Measurements from ENCODE around the gene OOEP. TPM values are rescaled to one million over a fixed set of nuclear protein-coding genes. Genes with fewer than 3 reads are reported as not detected.
"Not testable (repeated sequence)": the region's sequence is repeated elsewhere in the genome, so short reads cannot be mapped to it uniquely, and the experiment has no call there.

The OOEP gene
- polyA plus RNA-seq (ENCODE audit: insufficient read length in 4 of 4): not detected

- no peak for DNase-seq (ENCODE audit: low read depth in 4 of 4, low spot score in 3 of 4)
Observed at GRCh38 chr6:73369563-73369962, at the start of gene OOEP. Gene OOEP, minus strand, starts transcription at chr6:73369897. Its CDS starts 105 bp downstream, at chr6:73369792.

GRCh38 chr6:73418081-73418741, 48.5 kb upstream of the OOEP start:
- no peak for DNase-seq (ENCODE audit: low read depth in 4 of 4, low spot score in 3 of 4)

- DNase-seq (ENCODE audit: low read depth in 4 of 4, low spot score in 3 of 4): no peak
Observed at GRCh38 chr6:73413102-73413501, 43.4 kb upstream of the OOEP start.

- DNase-seq (ENCODE audit: low read depth in 4 of 4, low spot score in 3 of 4): no peak
Observed at GRCh38 chr6:73409395-73409794, 39.7 kb upstream of the OOEP start.

GRCh38 chr6:73400656-73401055, 31.0 kb upstream of the OOEP start:
- no peak for DNase-seq (ENCODE audit: low read depth in 4 of 4, low spot score in 3 of 4)

- DNase-seq (ENCODE audit: low read depth in 4 of 4, low spot score in 3 of 4): no peak
Observed at GRCh38 chr6:73395875-73396274, 26.2 kb upstream of the OOEP start.

- DNase-seq (ENCODE audit: low read depth in 4 of 4, low spot score in 3 of 4): no peak
Observed at GRCh38 chr6:73394577-73395354, 25.1 kb upstream of the OOEP start, which contains the start of gene DDX43. Gene DDX43, plus strand, starts transcription at chr6:73394828. Its CDS starts 78 bp downstream, at chr6:73394906.

- no peak for DNase-seq (ENCODE audit: low read depth in 4 of 4, low spot score in 3 of 4)
Observed at GRCh38 chr6:73393278-73393677, 23.6 kb upstream of the OOEP start.

GRCh38 chr6:73392188-73392587, 22.5 kb upstream of the OOEP start:
- DNase-seq (ENCODE audit: low read depth in 4 of 4, low spot score in 3 of 4): not testable (repeated sequence)

- DNase-seq (ENCODE audit: low read depth in 4 of 4, low spot score in 3 of 4): no peak
Observed at GRCh38 chr6:73391675-73392074, 22.0 kb upstream of the OOEP start.

- no peak for DNase-seq (ENCODE audit: low read depth in 4 of 4, low spot score in 3 of 4)
Observed at GRCh38 chr6:73389854-73390253, 20.2 kb upstream of the OOEP start.

- peak in 3 of 4 donors; percentile 25 to 31 (median 29) for DNase-seq (ENCODE audit: low read depth in 4 of 4, low spot score in 3 of 4)
Observed at GRCh38 chr6:73388800-73389512, 19.3 kb upstream of the OOEP start.

GRCh38 chr6:73388433-73388799, 18.7 kb upstream of the OOEP start:
- DNase-seq (ENCODE audit: low read depth in 4 of 4, low spot score in 3 of 4): no peak

GRCh38 chr6:73382462-73383113, 12.9 kb upstream of the OOEP start:
- DNase-seq (ENCODE audit: low read depth in 4 of 4, low spot score in 3 of 4): no peak

GRCh38 chr6:73381531-73381930, 11.8 kb upstream of the OOEP start:
- not testable (repeated sequence) for DNase-seq (ENCODE audit: low read depth in 4 of 4, low spot score in 3 of 4)

- DNase-seq (ENCODE audit: low read depth in 4 of 4, low spot score in 3 of 4): no peak
Observed at GRCh38 chr6:73377225-73377624, 7.5 kb upstream of the OOEP start.

- no peak for DNase-seq (ENCODE audit: low read depth in 4 of 4, low spot score in 3 of 4)
Observed at GRCh38 chr6:73375216-73375615, 5.5 kb upstream of the OOEP start.

GRCh38 chr6:73372516-73372915, 2.8 kb upstream of the OOEP start:
- no peak for DNase-seq (ENCODE audit: low read depth in 4 of 4, low spot score in 3 of 4)

- DNase-seq (ENCODE audit: low read depth in 4 of 4, low spot score in 3 of 4): no peak
Observed at GRCh38 chr6:73371984-73372383, 2.3 kb upstream of the OOEP start.

GRCh38 chr6:73369157-73369556, 540 bp downstream of the OOEP start:
- DNase-seq (ENCODE audit: low read depth in 4 of 4, low spot score in 3 of 4): no peak

GRCh38 chr6:73368675-73369074, 1.0 kb downstream of the OOEP start:
- no peak for DNase-seq (ENCODE audit: low read depth in 4 of 4, low spot score in 3 of 4)
